Epithelial cell of prostate (primary cell): Measurements from ENCODE around the gene RAB3GAP1.

ENCODE experiments used
- DNase-seq: peaks from one replicate; pipeline ENCODE4 v3.0.0-alpha.2; 2011; ENCODE audit warnings: low read depth, low spot score
- H3K27ac ChIP-seq: fragments of 450-650 bp; 2 replicates; pipeline ENCODE4 v1.5.1; 2017; ENCODE audit warnings: mild to moderate bottlenecking

RAB3GAP1 gene

DNA sequence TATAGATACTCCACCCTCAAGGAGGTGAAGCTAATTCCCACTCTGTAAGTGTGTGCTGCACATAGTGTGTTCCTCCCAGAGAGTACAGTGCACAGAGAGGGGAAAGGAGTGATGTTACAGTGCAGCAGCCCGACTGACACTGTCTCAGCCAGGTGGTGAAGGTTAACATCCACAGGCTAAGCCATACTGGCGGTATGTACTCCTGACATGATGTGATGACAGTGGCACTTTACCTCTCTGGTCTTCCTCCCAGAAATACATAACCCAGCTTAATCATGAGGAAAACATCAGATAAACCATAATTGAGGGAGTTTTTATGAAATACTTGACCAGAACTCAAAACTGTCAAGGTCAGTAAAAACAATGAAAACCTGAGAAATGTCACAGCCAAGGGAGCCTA, 107.1 kb downstream of the RAB3GAP1 start:
- H3K27ac ChIP-seq = no peak overlapping the region
- no peak for DNase-seq

DNA sequence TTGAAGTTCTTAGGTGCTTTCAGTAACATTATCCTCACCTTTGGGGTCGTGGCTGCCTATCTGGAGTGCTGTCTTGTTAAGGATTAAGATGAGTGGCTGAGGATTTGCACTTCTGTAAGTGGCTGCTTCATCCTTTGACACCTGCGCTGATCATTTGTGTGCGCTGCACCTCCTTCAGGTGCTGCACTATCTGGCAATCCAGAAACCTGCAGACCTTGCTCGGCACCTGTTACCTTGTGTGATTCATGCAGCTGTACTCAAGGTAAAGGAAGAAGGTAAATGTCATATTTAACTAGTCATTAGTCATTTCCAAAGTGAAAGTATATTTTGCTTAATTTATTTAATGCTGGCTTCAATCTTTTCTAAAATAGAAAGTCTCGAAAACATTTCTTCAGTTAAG, 110.3 kb downstream of the RAB3GAP1 start:
- peak overlapping the region; percentile 0 for H3K27ac ChIP-seq
- peak; percentile 40 for DNase-seq

DNA sequence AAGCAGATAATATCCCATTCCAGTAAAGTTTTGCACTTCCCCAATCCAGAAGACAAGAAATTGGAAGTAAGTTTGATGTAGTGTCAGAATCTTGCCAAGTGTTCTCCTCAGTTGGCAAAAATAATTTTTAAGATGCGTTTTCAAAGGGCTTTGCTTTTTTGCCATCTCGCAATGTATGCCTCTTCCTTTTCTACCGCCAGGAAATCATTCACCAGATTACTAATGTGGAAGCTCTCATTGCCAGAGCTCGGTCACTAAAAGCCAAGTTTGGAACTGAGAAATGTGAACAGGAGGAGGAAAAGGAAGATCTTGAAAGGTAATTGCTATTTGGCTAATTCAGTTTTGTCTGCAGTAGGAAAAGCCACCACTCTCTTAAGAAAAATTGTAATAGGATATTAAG, 110.7 kb downstream of the RAB3GAP1 start:
- no peak for DNase-seq
- H3K27ac ChIP-seq = peak overlapping the region; percentile 0

DNA sequence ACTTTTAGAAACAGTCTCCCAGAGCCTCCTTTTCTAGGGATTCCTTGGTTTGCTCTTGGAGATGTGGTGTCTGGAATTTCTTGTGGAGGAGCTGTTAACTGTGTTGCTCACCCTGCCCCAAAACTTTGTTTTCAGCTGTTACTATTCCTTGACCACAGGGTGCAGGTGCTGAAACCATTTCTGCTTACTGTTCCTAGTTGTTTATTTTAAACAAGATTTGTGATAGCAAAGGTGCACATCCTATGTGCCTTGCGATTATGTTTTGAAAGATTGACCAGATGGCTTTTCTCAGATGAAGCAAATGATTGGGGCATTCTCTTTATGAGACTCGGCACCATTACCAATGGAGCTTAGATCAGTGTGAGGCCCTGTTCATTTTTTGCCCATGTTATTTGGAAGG, 111.2 kb downstream of the RAB3GAP1 start:
- no peak for DNase-seq
- peak overlapping the region; percentile 41 for H3K27ac ChIP-seq

DNA sequence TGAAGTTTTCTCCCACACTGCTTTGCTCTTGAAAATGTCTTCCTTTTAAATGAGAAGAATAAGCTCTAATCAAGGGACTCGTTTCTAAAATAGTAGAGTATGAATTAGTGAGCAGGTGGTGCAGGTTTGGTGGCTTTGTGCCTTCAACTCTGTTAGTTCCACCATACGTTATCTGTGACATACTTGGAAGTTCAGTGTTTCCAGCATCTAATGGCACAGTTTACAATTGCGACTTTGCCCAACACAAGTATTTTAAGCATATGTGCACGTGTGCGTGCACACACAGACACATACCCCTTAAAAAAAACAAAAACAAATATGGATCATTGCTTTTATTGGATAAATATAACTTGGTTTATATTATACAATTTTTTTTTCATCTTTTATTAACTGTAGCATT, 111.8 kb downstream of the RAB3GAP1 start:
- H3K27ac ChIP-seq = peak overlapping the region; percentile 41
- DNase-seq = no peak

DNA sequence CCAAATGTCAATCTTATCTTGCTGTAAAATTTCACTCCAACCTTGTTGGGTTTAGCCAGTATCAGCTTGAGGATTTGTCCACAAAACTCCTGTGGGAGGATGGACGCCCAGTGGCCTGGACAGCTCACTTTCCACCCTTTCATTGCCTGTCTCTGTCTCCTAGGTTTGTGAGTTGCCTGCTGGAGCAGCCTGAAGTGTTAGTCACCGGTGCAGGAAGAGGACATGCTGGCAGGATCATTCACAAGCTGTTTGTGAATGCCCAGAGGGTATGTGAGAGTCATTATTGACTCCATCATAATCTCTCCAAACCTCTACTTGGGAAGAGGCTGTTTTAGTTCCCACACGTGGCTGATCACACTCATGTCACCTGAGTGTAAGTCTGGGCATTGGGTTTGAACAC, 112.3 kb downstream of the RAB3GAP1 start:
- DNase-seq = peak; percentile 91
- H3K27ac ChIP-seq = peak overlapping the region; percentile 41

DNA sequence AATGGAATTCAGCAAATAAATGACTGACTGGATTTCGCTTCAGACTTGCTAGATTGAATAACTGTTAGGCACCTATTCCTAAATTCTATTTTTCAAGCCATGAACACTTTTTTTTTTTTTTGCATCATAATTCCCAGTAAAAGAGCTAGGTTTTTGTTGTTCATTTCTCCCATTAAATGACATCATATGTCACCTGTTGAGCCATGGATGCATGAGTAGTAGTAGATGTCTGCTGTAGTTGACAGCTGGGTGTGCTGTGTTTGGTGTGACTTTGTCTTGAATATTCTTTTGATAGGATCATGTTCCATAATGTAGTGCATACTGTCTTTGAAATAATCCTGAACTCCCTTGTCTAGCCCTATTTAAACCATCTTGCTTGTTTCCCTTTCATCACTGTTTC, 115.2 kb downstream of the RAB3GAP1 start:
- DNase-seq = no peak
- no peak overlapping the region for H3K27ac ChIP-seq

DNA sequence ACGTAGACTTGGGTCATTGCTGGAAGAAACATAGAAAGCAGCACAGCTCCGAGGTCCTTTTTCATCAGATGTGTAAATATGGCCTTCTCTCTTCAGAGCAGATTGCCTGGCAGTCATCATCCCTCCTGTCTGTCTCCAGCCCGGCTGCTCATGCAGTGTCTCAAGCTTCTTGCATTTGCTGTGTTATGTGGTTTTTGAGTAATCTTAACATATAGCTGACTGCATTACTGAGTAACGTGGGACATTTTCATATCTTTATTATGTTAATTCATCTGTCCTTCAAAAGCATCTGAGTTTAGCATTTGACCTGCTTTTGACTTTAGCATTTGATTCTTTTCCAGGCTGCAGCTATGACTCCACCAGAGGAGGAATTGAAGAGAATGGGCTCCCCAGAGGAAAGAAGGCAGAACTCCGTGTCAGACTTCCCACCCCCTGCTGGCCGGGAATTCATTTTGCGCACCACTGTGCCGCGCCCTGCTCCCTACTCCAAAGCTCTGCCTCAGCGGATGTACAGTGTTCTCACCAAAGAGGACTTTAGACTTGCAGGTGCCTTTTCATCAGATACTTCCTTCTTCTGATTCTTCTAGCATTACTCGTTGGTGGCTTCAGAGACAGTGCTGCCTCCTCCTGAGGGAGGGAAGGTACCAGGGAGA, 116.2 kb downstream of the RAB3GAP1 start:
- H3K27ac ChIP-seq = no peak overlapping the region
- no peak for DNase-seq

DNA sequence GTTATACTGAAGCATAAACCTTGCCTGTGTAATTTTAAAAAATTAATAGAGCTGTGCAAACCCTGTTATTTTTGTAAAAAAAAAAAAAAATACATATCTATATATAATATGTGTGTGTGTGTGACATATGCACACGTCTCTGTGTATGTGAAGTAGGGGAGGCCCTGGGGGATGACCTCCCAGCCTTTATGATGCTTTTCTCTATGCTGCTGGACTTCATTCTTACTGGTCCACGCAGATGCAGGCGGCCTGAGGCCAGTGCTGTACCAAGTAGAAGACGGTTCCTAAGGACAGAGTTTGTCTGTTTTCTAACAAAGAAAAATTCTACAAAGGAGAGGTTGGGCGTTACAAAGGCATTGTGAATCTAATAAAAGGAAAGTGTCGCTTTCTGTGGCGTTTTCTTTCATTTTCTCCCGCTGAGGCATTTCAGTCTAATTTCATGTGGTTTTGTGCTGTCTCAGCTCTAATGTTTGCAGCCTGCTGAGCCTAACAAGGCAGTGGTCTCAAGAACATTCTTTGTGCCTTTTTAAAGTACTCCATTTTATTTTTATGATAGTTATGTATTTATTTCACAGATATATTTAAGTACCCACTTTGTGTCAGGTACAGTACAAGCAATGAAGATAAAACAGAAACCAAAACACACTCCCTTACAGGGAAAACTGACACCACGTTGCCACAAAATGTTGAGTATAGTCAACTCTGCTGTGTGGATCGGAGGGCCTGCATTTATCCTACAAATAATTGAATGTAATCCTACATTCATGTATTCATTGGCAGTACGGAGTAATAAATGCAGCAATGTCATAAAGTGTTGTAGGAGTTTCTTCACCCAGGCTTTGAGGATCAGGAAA, 118.0 kb downstream of the RAB3GAP1 start:
- no peak for DNase-seq
- no peak overlapping the region for H3K27ac ChIP-seq

DNA sequence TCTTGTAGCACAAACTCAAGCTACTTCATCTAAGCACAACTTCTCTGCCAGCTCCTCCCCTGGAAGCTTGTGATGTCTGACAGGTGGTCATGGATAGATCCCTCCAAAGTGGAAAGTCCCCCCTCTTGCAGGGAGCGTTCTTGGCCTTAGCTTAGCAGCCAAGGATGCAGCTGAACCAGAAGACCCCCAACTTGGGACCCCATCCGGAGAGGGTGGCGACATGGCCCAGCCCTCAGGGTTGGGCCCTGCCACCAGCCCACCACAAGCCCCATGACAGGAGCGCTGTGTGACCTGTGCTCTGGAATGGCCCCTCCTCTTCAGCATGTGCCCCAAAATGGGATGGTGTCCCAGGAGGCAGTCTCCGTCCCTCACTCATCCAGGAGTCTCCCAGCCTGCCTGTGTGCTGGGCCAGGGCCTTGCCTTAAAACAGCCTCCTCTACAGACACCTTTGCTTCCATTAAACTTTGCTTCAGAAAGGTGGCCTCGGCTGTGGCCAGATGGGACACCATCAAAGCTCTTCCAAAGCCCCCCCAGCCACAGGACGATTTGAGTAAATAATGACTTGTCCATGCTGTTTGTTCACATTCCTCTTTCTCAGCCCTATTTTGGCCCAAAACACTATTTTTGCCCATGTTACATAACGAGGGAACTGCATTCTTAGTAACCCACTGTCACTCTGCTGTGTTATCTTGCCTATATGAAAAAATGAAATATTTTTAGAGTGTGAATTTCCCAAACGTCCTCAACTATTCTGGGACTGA, 122.1 kb downstream of the RAB3GAP1 start:
- DNase-seq = no peak
- H3K27ac ChIP-seq = no peak overlapping the region

DNA sequence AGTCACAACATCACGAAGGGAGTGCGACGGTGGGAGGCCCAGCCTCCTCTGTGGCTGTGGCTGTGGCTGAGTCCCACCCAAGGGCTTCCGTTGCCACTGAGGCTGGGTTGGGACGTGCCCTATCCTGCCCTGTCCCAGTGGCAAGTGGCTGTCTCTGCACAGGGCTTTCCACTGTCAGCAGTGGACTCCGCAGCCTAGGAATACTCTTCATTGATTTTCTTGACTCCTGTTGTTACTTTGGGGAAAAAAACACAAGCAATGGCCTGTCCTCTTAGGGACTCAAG, 122.7 kb downstream of the RAB3GAP1 start:
- H3K27ac ChIP-seq = no peak overlapping the region
- DNase-seq = no peak

DNA sequence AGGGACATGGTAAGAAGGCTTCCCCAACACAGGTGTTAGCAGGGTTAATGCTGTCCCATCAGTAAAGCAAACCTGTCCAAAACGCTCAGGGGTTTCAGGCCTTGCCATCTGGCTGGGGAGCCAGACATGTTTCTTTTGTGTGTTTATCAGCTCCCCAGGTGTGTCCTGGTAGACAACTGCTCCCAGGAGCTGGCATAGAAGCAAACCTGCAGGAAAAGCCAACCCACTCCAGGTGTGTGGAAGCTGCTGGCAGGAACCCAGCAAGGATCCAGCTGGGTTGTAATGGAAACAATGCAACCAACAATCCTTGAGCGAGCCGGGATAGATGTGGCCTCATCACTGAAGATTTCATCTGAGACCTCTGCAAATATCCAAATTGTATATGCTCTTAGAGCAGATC, 123.1 kb downstream of the RAB3GAP1 start:
- no peak overlapping the region for H3K27ac ChIP-seq
- DNase-seq = no peak

DNA sequence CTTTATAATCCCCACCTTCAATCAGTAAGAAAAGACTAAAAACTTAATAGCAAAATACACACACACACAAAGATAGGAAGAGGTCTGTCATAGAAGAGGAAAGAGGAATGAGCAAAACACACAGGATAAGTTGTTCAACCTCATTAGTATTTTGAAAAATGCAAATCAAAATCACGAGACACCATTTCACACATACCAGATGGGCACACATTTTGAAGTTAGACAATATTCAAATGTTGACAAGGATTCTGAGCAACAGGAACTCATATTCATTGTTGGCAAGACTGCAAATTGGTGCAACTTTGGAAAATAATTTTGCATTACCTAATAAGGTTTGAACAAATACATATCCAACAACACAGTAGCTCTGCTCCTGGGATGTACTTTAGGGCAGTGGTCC, 127.6 kb downstream of the RAB3GAP1 start:
- DNase-seq = no peak
- no peak overlapping the region for H3K27ac ChIP-seq

DNA sequence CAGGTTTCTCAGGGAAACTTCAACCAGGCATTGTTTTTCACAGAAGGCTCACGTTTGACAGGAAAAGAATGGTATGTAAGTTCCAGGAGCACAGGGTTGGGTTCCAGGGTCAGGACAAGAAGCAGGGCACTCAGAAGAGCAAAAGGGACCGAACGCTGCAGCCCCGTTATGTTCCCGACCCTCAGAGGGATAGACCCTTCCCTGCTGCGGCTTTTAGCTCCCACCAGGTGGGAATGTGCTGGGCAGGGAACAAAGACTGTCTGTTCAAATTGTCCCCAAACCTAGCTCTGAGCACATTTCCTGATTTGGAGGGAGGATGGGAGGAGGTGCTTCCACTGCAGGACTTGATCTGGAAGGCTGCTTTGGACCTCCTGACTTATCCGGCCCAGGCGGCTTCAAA, 130.1 kb downstream of the RAB3GAP1 start:
- H3K27ac ChIP-seq = no peak overlapping the region
- no peak for DNase-seq

DNA sequence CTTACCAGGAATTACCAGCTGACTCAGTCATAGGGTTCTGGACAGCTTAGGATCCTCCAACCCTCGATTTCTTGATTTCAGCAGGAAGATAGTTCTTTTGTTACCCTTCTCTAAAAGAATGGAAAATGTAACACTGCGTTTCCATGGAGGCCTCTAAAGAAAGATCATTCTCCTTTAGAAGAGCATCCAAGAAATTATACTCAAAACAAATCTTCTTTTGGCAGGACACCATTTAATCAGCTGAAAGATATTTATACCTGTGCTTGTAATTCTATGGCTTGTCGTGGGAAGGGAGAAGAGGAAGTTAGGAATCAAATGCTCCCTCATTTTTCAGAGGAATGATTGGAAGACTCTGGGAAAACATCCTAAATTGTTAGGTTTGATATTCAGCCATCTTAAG, 130.5 kb downstream of the RAB3GAP1 start:
- DNase-seq = no peak
- H3K27ac ChIP-seq = no peak overlapping the region

DNA sequence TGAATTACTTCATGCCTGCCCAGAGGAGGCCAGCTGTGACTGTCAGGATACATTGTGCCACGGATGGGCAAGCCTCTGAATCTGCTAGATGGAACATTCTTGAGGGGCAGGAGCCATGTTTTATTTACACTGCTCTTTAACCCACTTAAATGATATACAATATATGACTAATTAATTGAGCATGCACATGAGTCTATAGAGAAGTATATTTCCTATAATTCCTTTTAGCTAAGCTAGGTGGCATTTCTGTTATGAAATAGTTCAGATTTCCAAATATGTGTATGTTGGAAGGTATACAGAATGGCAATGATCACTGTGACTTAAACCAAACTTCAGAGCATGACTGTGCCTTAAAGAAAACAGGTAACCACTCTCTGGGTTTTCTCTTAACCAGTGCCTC, 131.7 kb downstream of the RAB3GAP1 start:
- DNase-seq = no peak
- no peak overlapping the region for H3K27ac ChIP-seq

DNA sequence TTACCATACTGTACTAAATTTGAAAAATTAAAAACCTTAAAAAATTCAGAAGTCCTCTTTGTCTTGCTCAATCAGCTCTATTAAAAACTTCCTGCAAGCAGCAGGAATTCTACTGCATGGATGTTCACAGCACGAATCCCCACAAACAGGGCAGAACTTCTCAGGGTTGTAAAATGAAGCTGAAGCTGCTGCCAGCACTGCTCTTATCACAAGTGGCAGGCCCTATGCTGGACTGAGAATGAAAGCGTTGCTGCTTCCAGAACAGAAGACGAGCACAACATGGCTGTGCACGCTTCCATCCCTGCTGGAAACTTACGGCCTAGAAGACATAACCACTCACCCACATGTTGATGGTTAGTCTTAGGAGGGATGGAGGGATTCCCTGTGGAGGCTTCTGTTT, 134.0 kb downstream of the RAB3GAP1 start:
- DNase-seq = no peak
- H3K27ac ChIP-seq = no peak overlapping the region

DNA sequence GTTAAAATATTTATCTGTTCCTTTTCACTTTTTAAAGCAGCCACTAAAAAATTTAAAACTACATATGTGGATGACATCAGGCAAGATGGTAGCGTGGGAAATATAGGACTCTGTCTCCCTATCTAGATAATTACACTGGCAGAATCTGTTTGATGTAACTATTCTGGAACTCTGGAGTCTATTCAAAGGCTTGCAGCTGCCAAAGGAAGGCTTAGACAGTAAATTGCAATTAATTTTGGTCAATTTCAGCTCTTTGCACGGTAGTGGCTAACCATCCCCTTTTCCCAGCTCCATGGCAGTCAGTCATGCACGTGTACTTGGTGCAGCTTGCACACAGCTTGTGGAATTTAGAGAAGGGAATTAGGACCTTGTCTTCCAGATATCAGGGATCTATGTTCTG, 135.2 kb downstream of the RAB3GAP1 start:
- no peak overlapping the region for H3K27ac ChIP-seq
- no peak for DNase-seq

DNA sequence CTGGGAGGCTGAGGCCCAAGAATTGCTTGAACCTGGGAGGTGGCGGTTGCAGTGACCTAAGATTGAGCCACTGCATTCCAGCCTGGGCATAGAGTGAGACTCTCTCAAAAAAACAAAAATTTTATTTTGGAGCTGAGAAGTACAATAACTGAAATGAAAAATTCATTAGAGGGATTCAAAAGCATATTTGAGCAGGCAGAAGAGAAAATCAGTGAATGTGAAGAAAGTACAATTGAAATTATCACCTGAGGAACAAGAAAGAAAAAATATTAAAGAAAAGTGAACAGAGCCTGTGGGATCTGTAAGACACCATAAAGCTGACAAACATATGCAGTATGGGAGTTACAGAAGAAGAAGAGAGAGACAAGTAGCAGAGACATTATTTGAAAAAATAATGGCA, 137.1 kb downstream of the RAB3GAP1 start:
- H3K27ac ChIP-seq = no peak overlapping the region
- DNase-seq = no peak

DNA sequence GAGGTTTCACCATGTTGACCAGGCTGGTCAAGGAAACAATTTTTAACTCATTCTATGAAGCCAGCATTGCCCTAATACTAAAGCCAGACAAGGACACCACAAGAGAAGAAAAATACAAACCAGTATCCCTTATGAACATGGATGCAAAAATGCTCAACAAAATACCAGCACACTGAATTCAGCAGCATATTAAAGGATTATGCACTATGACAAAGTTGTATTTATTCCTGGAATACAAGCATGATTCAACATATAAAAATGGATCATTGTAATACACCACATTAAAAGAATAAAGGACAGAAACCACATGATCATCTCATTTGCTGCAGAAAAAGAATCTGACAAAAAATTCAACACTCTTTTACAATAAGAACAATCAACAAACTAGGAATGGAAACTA, 138.7 kb downstream of the RAB3GAP1 start:
- no peak for DNase-seq
- H3K27ac ChIP-seq = no peak overlapping the region

DNA sequence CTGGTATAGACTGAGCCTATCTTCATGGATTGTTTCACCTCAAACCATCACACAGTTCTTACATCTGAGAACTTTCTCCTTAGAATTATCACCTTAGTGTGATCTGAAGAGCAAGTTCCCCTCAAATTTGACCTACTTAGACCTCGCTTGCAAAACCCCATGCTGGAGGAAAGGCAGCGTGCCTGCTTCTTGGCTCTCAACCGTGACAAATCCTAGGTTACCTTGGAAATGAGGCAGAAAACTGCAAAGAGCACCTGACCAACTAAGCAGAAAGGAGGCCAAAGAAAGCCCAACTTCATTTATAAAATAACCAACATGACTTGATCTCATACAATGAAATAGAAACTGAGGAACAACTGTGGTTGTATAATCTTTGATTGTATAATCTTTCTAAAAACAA, 146.4 kb downstream of the RAB3GAP1 start:
- no peak for DNase-seq
- no peak overlapping the region for H3K27ac ChIP-seq
